Erythroblast (primary cell): ENCODE data around the gene MAVS.

Source experiments
- GATA1 ChIP-seq: IDR thresholded peaks from 2 replicates; pipeline ENCODE4 v1.6.1; 2011; ENCODE audit warnings: low read depth, mild to moderate bottlenecking, control low read depth, low read length, moderate library complexity
- POLR2A ChIP-seq: IDR thresholded peaks from 2 replicates; pipeline ENCODE4 v1.6.1; 2011; ENCODE audit warnings: mild to moderate bottlenecking, low read length

GRCh38 chr20:3812259-3812681, 34.4 kb upstream of the MAVS start:
- TF ChIP-seq POLR2A (no peak), GATA1 (no peak)
